Smooth muscle cell (in vitro differentiated cells): ENCODE data around the gene CWF19L2. TPM values are rescaled to one million over a fixed set of nuclear protein-coding genes. Genes with fewer than 3 reads are reported as not detected.

Experiments
- DNase-seq: peaks from one replicate; lab custom pipeline; 2025; ENCODE audit not compliant: unreplicated experiment; lab: John Stamatoyannopoulos, UW
- H2AFZ ChIP-seq: fragments of 200-600 bp; sonication (generic); 2 replicates; pipeline ENCODE4 v1.6.0; 2016; ENCODE audit warnings: antibody characterized with exemption, low read depth, mild to moderate bottlenecking
- H3F3A ChIP-seq: fragments of 200-600 bp; sonication (generic); 2 replicates; pipeline ENCODE4 v1.6.0; 2017; ENCODE audit warnings: antibody characterized with exemption, low read depth
- H3K27ac ChIP-seq: fragments of 200-600 bp; sonication (generic); 2 replicates; pipeline ENCODE4 v1.5.1; 2016; ENCODE audit warnings: low read depth, mild to moderate bottlenecking
- H3K27me3 ChIP-seq: fragments of 200-600 bp; sonication (generic); 2 replicates; pipeline ENCODE4 v1.6.1; 2016; ENCODE audit warnings: low read depth, mild to moderate bottlenecking
- H3K36me3 ChIP-seq: fragments of 200-600 bp; sonication (generic); 2 replicates; pipeline ENCODE4 v1.5.1; 2016; ENCODE audit warnings: low read depth
- H3K4me1 ChIP-seq: fragments of 200-600 bp; sonication (generic); 2 replicates; pipeline ENCODE4 v1.5.1; 2016; ENCODE audit warnings: low read depth
- H3K4me2 ChIP-seq: fragments of 200-600 bp; sonication (generic); 2 replicates; pipeline ENCODE4 v1.6.0; 2016; ENCODE audit warnings: mild to moderate bottlenecking
- H3K4me3 ChIP-seq: fragments of 200-600 bp; sonication (generic); 2 replicates; pipeline ENCODE4 v1.5.1; 2016; ENCODE audit warnings: mild to moderate bottlenecking
- H3K79me2 ChIP-seq: fragments of 200-600 bp; sonication (generic); 2 replicates; pipeline ENCODE4 v1.6.0; 2016; ENCODE audit warnings: low read depth, mild to moderate bottlenecking
- H3K9ac ChIP-seq: fragments of 200-600 bp; sonication (generic); 2 replicates; pipeline ENCODE4 v1.6.0; 2016; ENCODE audit warnings: low read depth
- H3K9me3 ChIP-seq: fragments of 200-600 bp; sonication (generic); replicated peaks from 2 replicates; pipeline ENCODE4 v1.5.1; 2016; ENCODE audit warnings: low read depth
- H4K20me1 ChIP-seq: fragments of 200-600 bp; sonication (generic); 2 replicates; pipeline ENCODE4 v1.6.0; 2016; ENCODE audit warnings: low read depth
- CTCF ChIP-seq: fragments of 200-600 bp; sonication (generic); IDR thresholded peaks from 2 replicates; pipeline ENCODE4 v1.5.1; 2017; ENCODE audit warnings: borderline replicate concordance, mild to moderate bottlenecking, antibody characterized with exemption; ENCODE audit not compliant: insufficient read depth, poor library complexity, severe bottlenecking
- WGBS: methylation state at CpG from one replicate; pipeline ENCODE4 v1.1.7; 2016; ENCODE audit warnings: low lambda C conversion rate; 5-methylcytosine and 5-hydroxymethylcytosine counted together
- polyA plus RNA-seq: library from polyadenylated mRNA; unstranded; fragments of >200 nt; fragmentation: Nextera tagmentation; extraction: Ambion mirVana; gene quantifications from 2 replicates; pipeline ENCODE4 v1.2.1, GENCODE V29; 2016
- total RNA-seq: library from RNA; depleted of rRNA; stranded (reverse); fragments of >200 nt; gene quantifications from 2 replicates; pipeline ENCODE4 v1.2.3, GENCODE V29; 2014

The CWF19L2 gene
- total and polyA plus RNA-seq, 2 experiments from 2014 or later = 4.2 to 17.6 TPM

- TF ChIP-seq CTCF = no peak
- Histone ChIP-seq H3K79me2 (no peaks in the 10 kb centered on the region), H3K27ac (no peak overlapping the region), H3K4me2 (no peak overlapping the region), H3K4me3 (no peak overlapping the region), H4K20me1 (no peaks in the 10 kb centered on the region), H3K4me1 (no peaks in the 10 kb centered on the region), H3K27me3 (peaks cover 4% of the 10 kb centered on the region), H3K36me3 (no peaks in the 10 kb centered on the region), H2AFZ (no peak overlapping the region), H3K9me3 (no peaks in the 10 kb centered on the region), H3K9ac (no peak overlapping the region), H3F3A (no peaks in the 10 kb centered on the region)
- WGBS = 92% methylated on average over 3 of the region's 3 CpGs
- DNase-seq = no peak
Observed at GRCh38 chr11:107477820-107478219, 20.2 kb upstream of the CWF19L2 start.

- Histone ChIP-seq H3F3A (no peaks in the 10 kb centered on the region), H3K36me3 (no peaks in the 10 kb centered on the region), H2AFZ (no peak overlapping the region), H4K20me1 (no peaks in the 10 kb centered on the region), H3K9me3 (no peaks in the 10 kb centered on the region), H3K4me2 (no peak overlapping the region), H3K79me2 (no peaks in the 10 kb centered on the region), H3K4me3 (no peak overlapping the region), H3K9ac (no peak overlapping the region), H3K4me1 (no peaks in the 10 kb centered on the region), H3K27me3 (no peaks in the 10 kb centered on the region), H3K27ac (no peak overlapping the region)
- WGBS = 86% methylated on average over 3 of the region's 3 CpGs
- no peak for DNase-seq
- TF ChIP-seq CTCF = no peak
Observed at GRCh38 chr11:107473792-107474191, 16.2 kb upstream of the CWF19L2 start.

- Histone ChIP-seq H3K79me2 (no peaks in the 10 kb centered on the region), H3K27me3 (no peaks in the 10 kb centered on the region), H3K4me1 (no peaks in the 10 kb centered on the region), H3K4me3 (no peak overlapping the region), H3K36me3 (no peaks in the 10 kb centered on the region), H2AFZ (no peak overlapping the region), H3K9ac (no peak overlapping the region), H3K9me3 (no peaks in the 10 kb centered on the region), H3K27ac (no peak overlapping the region), H3K4me2 (no peak overlapping the region), H3F3A (no peaks in the 10 kb centered on the region), H4K20me1 (no peaks in the 10 kb centered on the region)
- 77% methylated on average over 1 of the region's 1 CpG for WGBS
- no peak for TF ChIP-seq CTCF
- DNase-seq = no peak
Observed at GRCh38 chr11:107472966-107473365, 15.3 kb upstream of the CWF19L2 start.

GRCh38 chr11:107468596-107468995, 11.0 kb upstream of the CWF19L2 start:
- H2AFZ ChIP-seq = no peak overlapping the region
- H3K27me3 ChIP-seq = no peaks in the 10 kb centered on the region
- no peaks in the 10 kb centered on the region for H3K36me3 ChIP-seq
- no peak overlapping the region for H3K4me3 ChIP-seq
- H4K20me1 ChIP-seq = no peaks in the 10 kb centered on the region
- no peak for TF ChIP-seq CTCF
- no peak overlapping the region for H3K4me2 ChIP-seq
- 83% methylated on average over 3 of the region's 3 CpGs for WGBS
- no peaks in the 10 kb centered on the region for H3K4me1 ChIP-seq
- H3K9ac ChIP-seq = no peak overlapping the region
- H3K79me2 ChIP-seq = no peaks in the 10 kb centered on the region
- no peak overlapping the region for H3K27ac ChIP-seq
- no peaks in the 10 kb centered on the region for H3F3A ChIP-seq
- no peak for DNase-seq
- no peaks in the 10 kb centered on the region for H3K9me3 ChIP-seq
